ENCODE data around the gene CACNA1I.

Gene CACNA1I

GRCh38 chr22:39553429-39553828, 17.1 kb upstream of the CACNA1I start:
- no peak overlapping the region for H3K4me2 ChIP-seq (ENCODE audit: low read depth, low read length, poor library complexity, severe bottlenecking)
- TF ChIP-seq CTCF (IDR thresholded peaks at IDR 0.05; ENCODE audit: insufficient read depth, low read length, poor library complexity, severe bottlenecking) (no peak), EZH2phosphoT487 (conservative IDR thresholded peaks at IDR 0.05; ENCODE audit: low read length) (no peak)
- no peak overlapping the region for H3K27ac ChIP-seq (ENCODE audit: low read depth, low read length)
- no peaks in the 10 kb centered on the region for H3K27me3 ChIP-seq (ENCODE audit: low read length)
- H3K9ac ChIP-seq (ENCODE audit: low read length), result no peak overlapping the region
- no peaks in the 10 kb centered on the region for H3F3A ChIP-seq (ENCODE audit: insufficient read depth)
- no peaks in the 10 kb centered on the region for H3K36me3 ChIP-seq (ENCODE audit: low read length)
- H3K9me3 ChIP-seq (ENCODE audit: insufficient read depth, low read length), result no peaks in the 10 kb centered on the region
- no peak overlapping the region for H3K4me3 ChIP-seq (ENCODE audit: insufficient read depth, low read length, poor library complexity, severe bottlenecking)
- no peaks in the 10 kb centered on the region for H4K20me1 ChIP-seq (ENCODE audit: low read depth, low read length)
- no peaks in the 10 kb centered on the region for H3K79me2 ChIP-seq (ENCODE audit: insufficient read depth, low read length)
- no peak overlapping the region for H2AFZ ChIP-seq (ENCODE audit: low read depth, low read length, severe bottlenecking)
- H3K9me2 ChIP-seq (replicated peaks; ENCODE audit: insufficient read depth, low read length), result no peaks in the 10 kb centered on the region

- H3K4me3 ChIP-seq (ENCODE audit: insufficient read depth, low read length, poor library complexity, severe bottlenecking), result no peak overlapping the region
- H3K9ac ChIP-seq (ENCODE audit: low read length), result no peak overlapping the region
- H3K9me3 ChIP-seq (ENCODE audit: insufficient read depth, low read length), result no peaks in the 10 kb centered on the region
- no peaks in the 10 kb centered on the region for H3K79me2 ChIP-seq (ENCODE audit: insufficient read depth, low read length)
- no peak overlapping the region for H3K27ac ChIP-seq (ENCODE audit: low read depth, low read length)
- no peak overlapping the region for H2AFZ ChIP-seq (ENCODE audit: low read depth, low read length, severe bottlenecking)
- no peaks in the 10 kb centered on the region for H3K27me3 ChIP-seq (ENCODE audit: low read length)
- H4K20me1 ChIP-seq (ENCODE audit: low read depth, low read length), result no peaks in the 10 kb centered on the region
- TF ChIP-seq CTCF (IDR thresholded peaks at IDR 0.05; ENCODE audit: insufficient read depth, low read length, poor library complexity, severe bottlenecking) (no peak), EZH2phosphoT487 (conservative IDR thresholded peaks at IDR 0.05; ENCODE audit: low read length) (no peak)
- H3F3A ChIP-seq (ENCODE audit: insufficient read depth), result no peaks in the 10 kb centered on the region
- H3K4me2 ChIP-seq (ENCODE audit: low read depth, low read length, poor library complexity, severe bottlenecking), result no peak overlapping the region
- no peaks in the 10 kb centered on the region for H3K9me2 ChIP-seq (replicated peaks; ENCODE audit: insufficient read depth, low read length)
- H3K36me3 ChIP-seq (ENCODE audit: low read length), result no peaks in the 10 kb centered on the region
These were observed 16.4 kb upstream of the CACNA1I start for GRCh38 chr22:39554151-39554550.

- no peak overlapping the region for H3K4me2 ChIP-seq (ENCODE audit: low read depth, low read length, poor library complexity, severe bottlenecking)
- H3F3A ChIP-seq (ENCODE audit: insufficient read depth), result no peaks in the 10 kb centered on the region
- no peak overlapping the region for H2AFZ ChIP-seq (ENCODE audit: low read depth, low read length, severe bottlenecking)
- H3K9me2 ChIP-seq (replicated peaks; ENCODE audit: insufficient read depth, low read length), result no peaks in the 10 kb centered on the region
- no peaks in the 10 kb centered on the region for H3K27me3 ChIP-seq (ENCODE audit: low read length)
- H3K36me3 ChIP-seq (ENCODE audit: low read length), result no peaks in the 10 kb centered on the region
- no peak overlapping the region for H3K9ac ChIP-seq (ENCODE audit: low read length)
- no peaks in the 10 kb centered on the region for H3K79me2 ChIP-seq (ENCODE audit: insufficient read depth, low read length)
- no peaks in the 10 kb centered on the region for H4K20me1 ChIP-seq (ENCODE audit: low read depth, low read length)
- H3K4me3 ChIP-seq (ENCODE audit: insufficient read depth, low read length, poor library complexity, severe bottlenecking), result no peak overlapping the region
- no peaks in the 10 kb centered on the region for H3K9me3 ChIP-seq (ENCODE audit: insufficient read depth, low read length)
- TF ChIP-seq EZH2phosphoT487 (conservative IDR thresholded peaks at IDR 0.05; ENCODE audit: low read length) (no peak), CTCF (IDR thresholded peaks at IDR 0.05; ENCODE audit: insufficient read depth, low read length, poor library complexity, severe bottlenecking) (no peak)
- H3K27ac ChIP-seq (ENCODE audit: low read depth, low read length), result no peak overlapping the region
These were observed 13.3 kb upstream of the CACNA1I start for GRCh38 chr22:39556970-39557841.

Measured in SU-DHL-6 (cell line).